DOHH2 (cell line): Measurements from ENCODE around the gene COL23A1.

Experiments
- H3F3A ChIP-seq: fragments of 200-600 bp; sonication (generic), shearing (Covaris generic); 2 replicates; pipeline ENCODE4 v1.6.0; 2016; ENCODE audit warnings: antibody characterized with exemption, mild to moderate bottlenecking; ENCODE audit not compliant: control insufficient read depth, insufficient read depth
- H3K27ac ChIP-seq: fragments of 200-600 bp; sonication (generic); 2 replicates; pipeline ENCODE4 v1.5.1; 2014; ENCODE audit warnings: low read depth, mild to moderate bottlenecking, low read length, moderate library complexity
- H3K27me3 ChIP-seq: fragments of 200-600 bp; sonication (generic); 2 replicates; pipeline ENCODE4 v1.6.1; 2014; ENCODE audit warnings: mild to moderate bottlenecking, low read length, mixed read lengths; ENCODE audit not compliant: control insufficient read depth
- H3K36me3 ChIP-seq: fragments of 200-600 bp; sonication (generic); 2 replicates; pipeline ENCODE4 v1.6.1; 2014; ENCODE audit warnings: mild to moderate bottlenecking, low read length, moderate library complexity, mixed read lengths; ENCODE audit not compliant: control insufficient read depth
- H3K4me1 ChIP-seq: fragments of 200-600 bp; sonication (generic); 2 replicates; pipeline ENCODE4 v1.6.1; 2014; ENCODE audit warnings: mild to moderate bottlenecking, low read length, mixed read lengths; ENCODE audit not compliant: control insufficient read depth
- H3K4me2 ChIP-seq: fragments of 200-600 bp; sonication (generic); 2 replicates; pipeline ENCODE4 v1.6.0; 2014; ENCODE audit warnings: mild to moderate bottlenecking, low read length, moderate library complexity
- H3K4me3 ChIP-seq: fragments of 200-600 bp; sonication (generic); 2 replicates; pipeline ENCODE4 v1.5.1; 2014; ENCODE audit warnings: mild to moderate bottlenecking, low read length, mixed read lengths
- H3K79me2 ChIP-seq: fragments of 200-600 bp; sonication (generic); 2 replicates; pipeline ENCODE4 v1.6.1; 2014; ENCODE audit warnings: mild to moderate bottlenecking, low read length, mixed read lengths; ENCODE audit not compliant: control insufficient read depth
- H3K9me2 ChIP-seq: fragments of 200-600 bp; sonication (generic); replicated peaks from 2 replicates; pipeline ENCODE4 v1.6.1; 2014; ENCODE audit warnings: mild to moderate bottlenecking, low read length, mixed read lengths; ENCODE audit not compliant: control insufficient read depth
- H3K9me3 ChIP-seq: fragments of 200-600 bp; sonication (generic); 2 replicates; pipeline ENCODE4 v1.6.1; 2014; ENCODE audit warnings: antibody characterized with exemption, low read length, mixed read lengths; ENCODE audit not compliant: control insufficient read depth, insufficient read depth
- H4K20me1 ChIP-seq: fragments of 200-600 bp; sonication (generic); 2 replicates; pipeline ENCODE4 v1.6.0; 2014; ENCODE audit warnings: low read depth, mild to moderate bottlenecking, antibody characterized with exemption, low read length, moderate library complexity; ENCODE audit not compliant: control insufficient read depth, insufficient read depth
- CTCF ChIP-seq: fragments of 200-600 bp; sonication (generic); IDR thresholded peaks from one replicate; pipeline ENCODE4 v1.5.1; 2014; ENCODE audit warnings: antibody characterized with exemption, mild to moderate bottlenecking, low read depth, low read length; ENCODE audit not compliant: poor library complexity, severe bottlenecking
- EZH2phosphoT487 ChIP-seq: fragments of 200-600 bp; sonication (generic); IDR thresholded peaks from 2 replicates; pipeline ENCODE4 v1.6.1; 2017; ENCODE audit warnings: borderline replicate concordance, mild to moderate bottlenecking, antibody characterized with exemption, low read length, moderate library complexity, mixed read lengths

Gene COL23A1

GRCh38 chr5:178349075-178349511 lies 241.1 kb downstream of the COL23A1 start:
- Histone ChIP-seq H3K4me3 (no peak overlapping the region), H3K9me3 (no peaks in the 10 kb centered on the region), H3K79me2 (no peaks in the 10 kb centered on the region), H3F3A (no peaks in the 10 kb centered on the region), H3K27ac (no peak overlapping the region), H4K20me1 (no peaks in the 10 kb centered on the region), H3K9me2 (no peaks in the 10 kb centered on the region), H3K4me2 (no peak overlapping the region), H3K36me3 (no peaks in the 10 kb centered on the region), H3K27me3 (no peaks in the 10 kb centered on the region), H3K4me1 (no peaks in the 10 kb centered on the region)
- no peak for TF ChIP-seq EZH2phosphoT487
- TF ChIP-seq CTCF: no peak

GRCh38 chr5:178348356-178349074 lies 241.7 kb downstream of the COL23A1 start:
- TF ChIP-seq EZH2phosphoT487 (no peak), CTCF (no peak)
- no peaks in the 10 kb centered on the region for H3K9me2 ChIP-seq
- H3K27ac ChIP-seq: no peak overlapping the region
- H3K4me2 ChIP-seq: no peak overlapping the region
- H3K36me3 ChIP-seq: no peaks in the 10 kb centered on the region
- H4K20me1 ChIP-seq: no peaks in the 10 kb centered on the region
- H3K4me3 ChIP-seq: no peak overlapping the region
- H3K4me1 ChIP-seq: no peaks in the 10 kb centered on the region
- H3K79me2 ChIP-seq: no peaks in the 10 kb centered on the region
- no peaks in the 10 kb centered on the region for H3K27me3 ChIP-seq
- H3F3A ChIP-seq: no peaks in the 10 kb centered on the region
- no peaks in the 10 kb centered on the region for H3K9me3 ChIP-seq

- no peaks in the 10 kb centered on the region for H3K27me3 ChIP-seq
- no peaks in the 10 kb centered on the region for H3K36me3 ChIP-seq
- no peak overlapping the region for H3K4me2 ChIP-seq
- H3K4me3 ChIP-seq: no peak overlapping the region
- H4K20me1 ChIP-seq: no peaks in the 10 kb centered on the region
- H3K4me1 ChIP-seq: no peaks in the 10 kb centered on the region
- H3K9me2 ChIP-seq: no peaks in the 10 kb centered on the region
- H3K9me3 ChIP-seq: no peaks in the 10 kb centered on the region
- H3K79me2 ChIP-seq: no peaks in the 10 kb centered on the region
- no peaks in the 10 kb centered on the region for H3F3A ChIP-seq
- H3K27ac ChIP-seq: no peak overlapping the region
- TF ChIP-seq CTCF (no peak), EZH2phosphoT487 (no peak)
Observed at GRCh38 chr5:178347956-178348355, 242.2 kb downstream of the COL23A1 start.
